HG03432 (cell line): ENCODE data around the gene DNAJC2.
A peak's percentile ranks its signal among the peaks of the same experiment; 100 is the strongest.
"Not testable (repeated sequence)": the region's sequence is repeated elsewhere in the genome, so short reads cannot be mapped to it uniquely, and the experiment has no call there.

Experiments used
- ATAC-seq: cut with Tn5 transposase; IDR thresholded peaks from one replicate; pipeline ENCODE4 v1.9.1; 2021; ENCODE audit warnings: mild to moderate bottlenecking, moderate library complexity; ENCODE audit not compliant: unreplicated experiment

DNAJC2 gene

GRCh38 chr7:103343332-103343731 lies 1.2 kb downstream of the DNAJC2 start:
- no peak for ATAC-seq

GRCh38 chr7:103341466-103341865 lies 3.1 kb downstream of the DNAJC2 start:
- no peak for ATAC-seq

GRCh38 chr7:103338864-103339263 lies 5.7 kb downstream of the DNAJC2 start:
- ATAC-seq: no peak

- ATAC-seq: no peak
These were observed 7.8 kb downstream of the DNAJC2 start for GRCh38 chr7:103336761-103337160.

GRCh38 chr7:103325744-103326143 lies 18.8 kb downstream of the DNAJC2 start:
- no peak for ATAC-seq

GRCh38 chr7:103317009-103317408 lies 27.6 kb downstream of the DNAJC2 start:
- ATAC-seq: no peak

GRCh38 chr7:103316380-103316941 lies 28.1 kb downstream of the DNAJC2 start:
- no peak for ATAC-seq

- ATAC-seq: no peak
These were observed 29.7 kb downstream of the DNAJC2 start for GRCh38 chr7:103314852-103315251.

GRCh38 chr7:103307503-103308231 lies 36.9 kb downstream of the DNAJC2 start:
- no peak for ATAC-seq

- no peak for ATAC-seq
These were observed 43.1 kb downstream of the DNAJC2 start for GRCh38 chr7:103301441-103301840.

- ATAC-seq: no peak
These were observed 44.9 kb downstream of the DNAJC2 start for GRCh38 chr7:103299660-103300059.

- no peak for ATAC-seq
These were observed 46.8 kb downstream of the DNAJC2 start for GRCh38 chr7:103297837-103298179.

GRCh38 chr7:103296901-103297836 lies 47.4 kb downstream of the DNAJC2 start, which contains the start of gene PMPCB:
Gene PMPCB (plus strand): TSS chr7:103297435. CDS start chr7:103297460, 25 bp downstream.
- peak; percentile 95 for ATAC-seq

GRCh38 chr7:103293526-103293925 lies 51.0 kb downstream of the DNAJC2 start:
- ATAC-seq: no peak

- ATAC-seq: no peak
These were observed 52.4 kb downstream of the DNAJC2 start for GRCh38 chr7:103292122-103292521.

- ATAC-seq: not testable (repeated sequence)
These were observed 61.7 kb downstream of the DNAJC2 start for GRCh38 chr7:103282802-103283427.

- ATAC-seq: peak; percentile 10
These were observed 63.8 kb downstream of the DNAJC2 start for GRCh38 chr7:103280803-103281155.

GRCh38 chr7:103279963-103280802 lies 64.4 kb downstream of the DNAJC2 start:
- ATAC-seq: peak; percentile 95

GRCh38 chr7:103279636-103279962 lies 65.0 kb downstream of the DNAJC2 start:
- peak; percentile 44 for ATAC-seq

GRCh38 chr7:103278195-103278594 lies 66.4 kb downstream of the DNAJC2 start:
- ATAC-seq: not testable (repeated sequence)
